ENCODE results near the gene IQUB.

The IQUB gene

DNA sequence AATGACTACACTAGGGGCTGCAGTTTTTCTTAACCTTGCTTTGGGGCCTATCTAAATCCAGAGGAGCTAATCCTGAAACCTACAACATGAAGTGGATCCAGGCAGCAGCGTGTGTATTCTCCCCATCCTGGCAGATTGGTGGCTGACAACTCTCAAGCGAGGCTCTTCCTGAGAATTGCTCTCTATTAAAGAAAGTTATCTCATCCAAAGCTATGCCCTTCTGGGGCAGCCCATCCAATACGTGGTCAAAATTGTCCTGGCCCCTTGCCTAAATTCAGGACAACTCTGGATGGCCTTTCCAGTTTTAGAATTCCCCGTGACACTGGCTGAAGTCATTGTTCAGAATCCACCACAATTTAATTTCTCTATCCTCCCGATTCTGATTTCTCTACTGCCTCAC, 66.1 kb downstream of the IQUB start:
- no peak for DNase-seq (ENCODE audit: low read depth)
- H3K4me3 ChIP-seq (ENCODE audit: low read length), result no peak overlapping the region
- TF ChIP-seq, protein P1, sequence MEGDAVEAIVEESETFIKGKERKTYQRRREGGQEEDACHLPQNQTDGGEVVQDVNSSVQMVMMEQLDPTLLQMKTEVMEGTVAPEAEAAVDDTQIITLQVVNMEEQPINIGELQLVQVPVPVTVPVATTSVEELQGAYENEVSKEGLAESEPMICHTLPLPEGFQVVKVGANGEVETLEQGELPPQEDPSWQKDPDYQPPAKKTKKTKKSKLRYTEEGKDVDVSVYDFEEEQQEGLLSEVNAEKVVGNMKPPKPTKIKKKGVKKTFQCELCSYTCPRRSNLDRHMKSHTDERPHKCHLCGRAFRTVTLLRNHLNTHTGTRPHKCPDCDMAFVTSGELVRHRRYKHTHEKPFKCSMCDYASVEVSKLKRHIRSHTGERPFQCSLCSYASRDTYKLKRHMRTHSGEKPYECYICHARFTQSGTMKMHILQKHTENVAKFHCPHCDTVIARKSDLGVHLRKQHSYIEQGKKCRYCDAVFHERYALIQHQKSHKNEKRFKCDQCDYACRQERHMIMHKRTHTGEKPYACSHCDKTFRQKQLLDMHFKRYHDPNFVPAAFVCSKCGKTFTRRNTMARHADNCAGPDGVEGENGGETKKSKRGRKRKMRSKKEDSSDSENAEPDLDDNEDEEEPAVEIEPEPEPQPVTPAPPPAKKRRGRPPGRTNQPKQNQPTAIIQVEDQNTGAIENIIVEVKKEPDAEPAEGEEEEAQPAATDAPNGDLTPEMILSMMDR (IDR thresholded peaks at IDR 0.05; ENCODE audit: insufficient read depth, low read depth, low read length, missing control alignments), result no peak

DNA sequence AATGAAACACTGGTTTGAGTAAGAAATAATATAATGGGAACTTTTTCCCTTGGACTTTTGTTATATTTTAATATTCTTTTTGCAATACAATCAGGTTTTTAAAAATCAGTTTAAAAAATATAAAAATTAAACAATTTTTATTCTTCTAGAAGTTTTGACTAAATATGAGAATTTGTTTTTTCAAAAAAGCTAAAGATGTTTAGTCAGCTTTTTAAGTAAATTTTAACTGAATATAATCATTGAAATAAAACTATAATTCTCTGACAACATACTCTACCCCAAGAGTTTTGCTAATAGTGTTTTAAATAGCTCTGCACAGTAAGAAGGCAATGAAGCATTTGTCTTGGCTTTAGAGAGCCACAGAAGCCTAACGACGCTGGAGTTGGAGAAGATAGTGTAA, 70.5 kb downstream of the IQUB start:
- H3K4me3 ChIP-seq (ENCODE audit: low read length), result no peak overlapping the region
- TF ChIP-seq, protein P1 (IDR thresholded peaks at IDR 0.05; ENCODE audit: insufficient read depth, low read depth, low read length, missing control alignments), result no peak
- no peak for DNase-seq (ENCODE audit: low read depth)

DNA sequence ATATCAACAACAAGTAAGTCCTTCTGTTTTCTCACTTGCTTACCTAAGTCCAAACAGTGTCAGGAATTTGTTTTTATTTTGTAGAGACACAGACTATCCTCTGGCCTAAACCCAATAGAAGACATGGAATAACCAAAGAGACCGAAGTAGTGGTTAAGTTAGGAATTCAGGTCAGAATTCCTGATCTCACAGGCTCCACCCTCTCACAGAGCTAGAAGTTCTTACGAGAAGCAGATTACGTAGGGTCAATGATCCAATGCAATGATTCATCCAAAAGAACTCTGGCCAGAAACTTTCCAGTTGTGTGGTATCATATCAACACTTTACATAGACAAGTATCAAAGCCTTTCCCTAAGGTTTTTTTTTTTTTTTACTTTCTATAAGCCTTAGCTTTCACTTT, 73.8 kb downstream of the IQUB start:
- DNase-seq (ENCODE audit: low read depth), result peak; percentile 64
- no peak overlapping the region for H3K4me3 ChIP-seq (ENCODE audit: low read length)
- TF ChIP-seq, protein P1 (IDR thresholded peaks at IDR 0.05; ENCODE audit: insufficient read depth, low read depth, low read length, missing control alignments), result no peak

DNA sequence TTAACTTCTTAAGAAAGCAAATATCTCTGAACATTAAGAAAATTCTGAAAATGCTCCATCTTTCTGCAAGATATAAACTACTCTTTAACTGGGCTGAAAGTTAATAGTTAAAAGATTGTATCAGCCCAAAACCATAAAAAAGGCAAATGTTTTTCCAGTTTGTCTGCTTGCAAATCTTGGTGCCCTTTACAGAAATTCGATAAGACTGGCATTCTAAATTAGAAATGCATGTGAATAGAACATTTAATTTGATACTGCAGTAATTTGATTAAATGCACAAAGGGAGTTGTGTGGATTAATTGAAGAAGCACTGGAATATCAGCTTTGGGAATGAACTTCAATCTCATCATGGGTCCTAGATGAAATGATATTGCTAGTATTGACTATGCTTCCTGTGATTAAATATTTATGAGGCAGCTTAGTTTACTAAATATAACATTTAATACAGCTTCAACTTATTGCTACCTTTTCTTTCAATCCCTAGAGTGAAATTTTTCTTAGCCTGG, 78.4 kb downstream of the IQUB start:
- TF ChIP-seq, protein P1 (IDR thresholded peaks at IDR 0.05; ENCODE audit: insufficient read depth, low read depth, low read length, missing control alignments), result no peak
- DNase-seq (ENCODE audit: low read depth), result no peak
- H3K4me3 ChIP-seq (ENCODE audit: low read length), result no peak overlapping the region

DNA sequence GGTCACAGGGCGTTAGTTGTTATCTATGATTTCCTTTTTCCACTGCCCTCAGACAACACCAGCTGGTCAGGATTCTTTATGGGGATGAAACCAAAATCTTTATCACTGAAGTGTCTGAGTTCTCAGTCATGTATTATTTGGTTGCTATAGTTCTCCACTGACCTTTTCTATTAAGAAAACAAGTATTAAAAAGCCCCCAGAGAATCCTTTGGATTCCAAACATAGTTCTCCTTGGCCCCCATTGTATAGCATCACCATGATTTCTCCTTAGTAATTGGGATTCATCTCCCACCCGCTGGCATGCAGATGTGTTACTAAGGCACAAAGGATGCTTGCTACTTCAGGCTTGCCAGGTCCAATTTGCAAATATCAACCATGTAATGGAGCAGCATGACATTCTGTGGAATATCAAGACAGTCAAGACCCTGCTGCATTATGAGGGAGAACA, 94.3 kb downstream of the IQUB start:
- no peak for DNase-seq (ENCODE audit: low read depth)
- no peak overlapping the region for H3K4me3 ChIP-seq (ENCODE audit: low read length)
- TF ChIP-seq, protein P1 (IDR thresholded peaks at IDR 0.05; ENCODE audit: insufficient read depth, low read depth, low read length, missing control alignments), result no peak

DNA sequence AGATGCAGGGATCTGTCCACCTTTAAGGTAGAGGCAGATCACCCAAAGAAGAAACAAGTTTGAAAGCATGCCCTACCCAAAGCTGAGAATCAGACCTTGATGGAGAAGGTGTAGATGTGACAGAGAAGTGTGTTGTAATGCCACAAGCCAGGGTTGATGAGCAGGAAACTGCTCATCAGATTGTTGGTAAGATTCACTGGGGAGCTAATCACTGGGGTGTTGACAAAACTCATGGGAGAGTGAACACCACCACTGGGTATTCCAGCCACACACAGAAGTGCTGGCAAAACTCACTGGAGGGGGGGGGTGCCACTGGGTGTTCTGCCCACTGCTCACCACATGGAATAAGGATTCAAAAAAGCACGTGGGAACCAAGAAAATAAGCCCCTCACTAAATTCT, 95.2 kb downstream of the IQUB start:
- peak; percentile 10 for DNase-seq (ENCODE audit: low read depth)
- H3K4me3 ChIP-seq (ENCODE audit: low read length), result no peak overlapping the region
- TF ChIP-seq, protein P1 (IDR thresholded peaks at IDR 0.05; ENCODE audit: insufficient read depth, low read depth, low read length, missing control alignments), result no peak

DNA sequence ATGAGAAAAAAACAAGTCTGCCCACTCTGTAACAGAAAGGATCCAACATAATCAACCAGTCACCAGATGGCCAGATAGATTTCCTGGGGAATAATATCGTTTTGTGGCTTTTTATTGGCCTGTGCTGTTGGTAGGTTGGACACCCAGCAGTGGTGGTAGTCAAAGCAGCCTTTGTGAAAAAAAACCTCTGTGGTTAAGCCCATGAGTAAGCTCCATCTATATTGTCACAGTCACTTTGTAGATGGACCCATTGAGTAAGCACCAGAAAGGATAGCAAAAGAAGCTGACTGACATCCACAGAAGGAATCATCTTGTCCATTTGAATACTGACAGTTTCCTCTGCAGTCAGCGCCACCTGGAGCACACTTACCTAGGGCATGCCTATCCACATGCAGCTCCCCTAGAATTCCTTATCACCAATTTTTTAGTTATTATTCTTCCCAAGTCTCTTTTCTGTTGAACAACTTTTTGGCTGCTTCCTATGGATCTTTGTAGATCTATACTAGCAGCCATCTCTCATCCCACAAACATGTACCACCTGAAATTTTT, 96.9 kb downstream of the IQUB start:
- H3K4me3 ChIP-seq (ENCODE audit: low read length), result no peak overlapping the region
- TF ChIP-seq, protein P1 (IDR thresholded peaks at IDR 0.05; ENCODE audit: insufficient read depth, low read depth, low read length, missing control alignments), result no peak
- DNase-seq (ENCODE audit: low read depth), result no peak

Data from epithelial cell of esophagus (primary cell).